Ovary (tissue), 3 donors: ENCODE data around the gene FOLR1.

ENCODE experiments used
- EP300 ChIP-seq: sonication (generic); formaldehyde crosslinking; IDR thresholded peaks from one replicate; pipeline ENCODE4 v1.6.1; 2017; ENCODE audit warnings: antibody characterized with exemption
- POLR2A ChIP-seq: fragments of 450-650 bp; IDR thresholded peaks from one replicate; pipeline ENCODE4 v1.6.1; 2017; ENCODE audit warnings: antibody characterized with exemption, mild to moderate bottlenecking, moderate library complexity
- TF ChIP-seq, protein P1 (sequence below), 3 donors: fragments of 450-650 bp in 2 of 3; fragments of 200-600 bp in 1 of 3; IDR thresholded peaks; one replicate each; pipeline versions ENCODE4 v1.5.1 to v1.8.0; 2016 to 2022; ENCODE audit warnings: antibody characterized with exemption in 3 of 3, mild to moderate bottlenecking in 1 of 3
- donor health status: DM: no; HTN: no; CAD: no.

DNA sequence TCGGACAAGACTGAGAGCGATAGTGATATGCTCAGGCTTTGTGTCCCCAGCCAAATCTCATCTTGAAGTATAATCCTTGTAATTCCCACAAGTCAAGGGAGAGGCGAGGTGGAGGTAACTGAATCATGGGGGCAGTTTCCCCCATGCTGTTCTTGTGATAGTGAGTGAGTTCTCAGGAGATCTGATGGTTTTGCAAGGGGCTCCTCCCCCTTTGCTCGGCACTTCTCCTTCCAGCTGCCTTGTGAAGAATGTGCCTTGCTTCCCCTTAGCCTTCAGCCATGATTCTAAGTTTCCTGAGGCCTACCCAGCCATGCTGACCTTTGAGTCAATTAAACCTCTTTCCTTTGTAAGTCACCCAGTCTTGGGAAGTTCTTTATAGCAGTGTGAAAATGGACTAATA, 17.2 kb downstream of the FOLR1 start:
- no peak for TF ChIP-seq POLR2A
- TF ChIP-seq, protein P1, sequence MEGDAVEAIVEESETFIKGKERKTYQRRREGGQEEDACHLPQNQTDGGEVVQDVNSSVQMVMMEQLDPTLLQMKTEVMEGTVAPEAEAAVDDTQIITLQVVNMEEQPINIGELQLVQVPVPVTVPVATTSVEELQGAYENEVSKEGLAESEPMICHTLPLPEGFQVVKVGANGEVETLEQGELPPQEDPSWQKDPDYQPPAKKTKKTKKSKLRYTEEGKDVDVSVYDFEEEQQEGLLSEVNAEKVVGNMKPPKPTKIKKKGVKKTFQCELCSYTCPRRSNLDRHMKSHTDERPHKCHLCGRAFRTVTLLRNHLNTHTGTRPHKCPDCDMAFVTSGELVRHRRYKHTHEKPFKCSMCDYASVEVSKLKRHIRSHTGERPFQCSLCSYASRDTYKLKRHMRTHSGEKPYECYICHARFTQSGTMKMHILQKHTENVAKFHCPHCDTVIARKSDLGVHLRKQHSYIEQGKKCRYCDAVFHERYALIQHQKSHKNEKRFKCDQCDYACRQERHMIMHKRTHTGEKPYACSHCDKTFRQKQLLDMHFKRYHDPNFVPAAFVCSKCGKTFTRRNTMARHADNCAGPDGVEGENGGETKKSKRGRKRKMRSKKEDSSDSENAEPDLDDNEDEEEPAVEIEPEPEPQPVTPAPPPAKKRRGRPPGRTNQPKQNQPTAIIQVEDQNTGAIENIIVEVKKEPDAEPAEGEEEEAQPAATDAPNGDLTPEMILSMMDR (IDR thresholded peaks at IDR 0.05) = no peak
- TF ChIP-seq EP300 = no peak
